ENCODE results near the gene CREB5. TPM values are rescaled to one million over a fixed set of nuclear protein-coding genes. Genes with fewer than 3 reads are reported as not detected.
"Not testable (repeated sequence)": the region's sequence is repeated elsewhere in the genome, so short reads cannot be mapped to it uniquely, and the experiment has no call there.

CREB5 gene
- polyA plus RNA-seq, 1 donor: 12.9 TPM

- not testable (repeated sequence) for DNase-seq; H3K4me1 ChIP-seq (ENCODE audit: control insufficient read depth, insufficient read depth, low read length); H3K9me3 ChIP-seq (ENCODE audit: control insufficient read depth, low read depth, low read length); H3K27me3 ChIP-seq (ENCODE audit: control insufficient read depth, insufficient read depth, low read length); H3K36me3 ChIP-seq (ENCODE audit: control insufficient read depth, insufficient read depth, low read length); H3K27ac ChIP-seq (ENCODE audit: low read length); H3K4me3 ChIP-seq (ENCODE audit: low read length)
- WGBS (ENCODE audit: insufficient coverage, low lambda C conversion rate): no CpG with 5 or more reads among the region's 5 CpGs
Observed at GRCh38 chr7:28598037-28598436, 185.7 kb downstream of the CREB5 start.

GRCh38 chr7:28598586-28598985 is 186.3 kb downstream of the CREB5 start:
- no peaks in the 10 kb centered on the region for H3K9me3 ChIP-seq (ENCODE audit: control insufficient read depth, low read depth, low read length)
- H3K36me3 ChIP-seq (ENCODE audit: control insufficient read depth, insufficient read depth, low read length): no peaks in the 10 kb centered on the region
- no peak overlapping the region for H3K4me3 ChIP-seq (ENCODE audit: low read length)
- DNase-seq: no peak
- peaks cover 5% of the 10 kb centered on the region for H3K27me3 ChIP-seq (ENCODE audit: control insufficient read depth, insufficient read depth, low read length)
- H3K4me1 ChIP-seq (ENCODE audit: control insufficient read depth, insufficient read depth, low read length): no peaks in the 10 kb centered on the region
- WGBS (ENCODE audit: insufficient coverage, low lambda C conversion rate): no CpG with 5 or more reads among the region's 3 CpGs
- H3K27ac ChIP-seq (ENCODE audit: low read length): no peak overlapping the region

GRCh38 chr7:28599411-28599810 is 187.1 kb downstream of the CREB5 start:
- Histone ChIP-seq H3K4me1 (ENCODE audit: control insufficient read depth, insufficient read depth, low read length) (no peaks in the 10 kb centered on the region), H3K36me3 (ENCODE audit: control insufficient read depth, insufficient read depth, low read length) (no peaks in the 10 kb centered on the region), H3K27me3 (ENCODE audit: control insufficient read depth, insufficient read depth, low read length) (peaks cover 5% of the 10 kb centered on the region), H3K27ac (ENCODE audit: low read length) (no peak overlapping the region), H3K4me3 (ENCODE audit: low read length) (no peak overlapping the region), H3K9me3 (ENCODE audit: control insufficient read depth, low read depth, low read length) (no peaks in the 10 kb centered on the region)
- 72% methylated on average over 2 of the region's 5 CpGs for WGBS (ENCODE audit: insufficient coverage, low lambda C conversion rate)
- DNase-seq: no peak

GRCh38 chr7:28602282-28602681 is 190.0 kb downstream of the CREB5 start:
- DNase-seq: no peak
- Histone ChIP-seq H3K4me3 (ENCODE audit: low read length) (no peak overlapping the region), H3K9me3 (ENCODE audit: control insufficient read depth, low read depth, low read length) (no peaks in the 10 kb centered on the region), H3K4me1 (ENCODE audit: control insufficient read depth, insufficient read depth, low read length) (no peaks in the 10 kb centered on the region), H3K36me3 (ENCODE audit: control insufficient read depth, insufficient read depth, low read length) (no peaks in the 10 kb centered on the region), H3K27me3 (ENCODE audit: control insufficient read depth, insufficient read depth, low read length) (peaks cover 5% of the 10 kb centered on the region), H3K27ac (ENCODE audit: low read length) (no peak overlapping the region)
- WGBS (ENCODE audit: insufficient coverage, low lambda C conversion rate): no CpG with 5 or more reads among the region's 3 CpGs

GRCh38 chr7:28605427-28606085 is 193.2 kb downstream of the CREB5 start:
- peaks cover 13% of the 10 kb centered on the region for H3K4me1 ChIP-seq (ENCODE audit: control insufficient read depth, insufficient read depth, low read length)
- H3K27me3 ChIP-seq (ENCODE audit: control insufficient read depth, insufficient read depth, low read length): no peaks in the 10 kb centered on the region
- no peak for DNase-seq
- H3K36me3 ChIP-seq (ENCODE audit: control insufficient read depth, insufficient read depth, low read length): no peaks in the 10 kb centered on the region
- no peak overlapping the region for H3K4me3 ChIP-seq (ENCODE audit: low read length)
- H3K9me3 ChIP-seq (ENCODE audit: control insufficient read depth, low read depth, low read length): no peaks in the 10 kb centered on the region
- H3K27ac ChIP-seq (ENCODE audit: low read length): no peak overlapping the region
- WGBS (ENCODE audit: insufficient coverage, low lambda C conversion rate): 88% methylated on average over 5 of the region's 7 CpGs

- no peak for DNase-seq
- Histone ChIP-seq H3K4me1 (ENCODE audit: control insufficient read depth, insufficient read depth, low read length) (peaks cover 13% of the 10 kb centered on the region), H3K4me3 (ENCODE audit: low read length) (no peak overlapping the region)
Observed at GRCh38 chr7:28606421-28606820, 194.1 kb downstream of the CREB5 start.

GRCh38 chr7:28607855-28608193 is 195.5 kb downstream of the CREB5 start:
- Histone ChIP-seq H3K4me3 (ENCODE audit: low read length) (no peak overlapping the region), H3K36me3 (ENCODE audit: control insufficient read depth, insufficient read depth, low read length) (no peaks in the 10 kb centered on the region), H3K9me3 (ENCODE audit: control insufficient read depth, low read depth, low read length) (no peaks in the 10 kb centered on the region), H3K4me1 (ENCODE audit: control insufficient read depth, insufficient read depth, low read length) (peaks cover 13% of the 10 kb centered on the region), H3K27ac (ENCODE audit: low read length) (peak overlapping the region; percentile 52), H3K27me3 (ENCODE audit: control insufficient read depth, insufficient read depth, low read length) (no peaks in the 10 kb centered on the region)
- 0% methylated on average over 1 of the region's 4 CpGs for WGBS (ENCODE audit: insufficient coverage, low lambda C conversion rate)
- peak in 1 of 2 donors; percentile 73 for DNase-seq

More at GRCh38 chr7:28606421-28606820, 194.1 kb downstream of the CREB5 start:
- Histone ChIP-seq H3K36me3 (ENCODE audit: control insufficient read depth, insufficient read depth, low read length) (no peaks in the 10 kb centered on the region), H3K9me3 (ENCODE audit: control insufficient read depth, low read depth, low read length) (no peaks in the 10 kb centered on the region), H3K27ac (ENCODE audit: low read length) (no peak overlapping the region), H3K27me3 (ENCODE audit: control insufficient read depth, insufficient read depth, low read length) (no peaks in the 10 kb centered on the region)

- Histone ChIP-seq H3K4me3 (ENCODE audit: low read length) (no peak overlapping the region), H3K36me3 (ENCODE audit: control insufficient read depth, insufficient read depth, low read length) (no peaks in the 10 kb centered on the region), H3K27ac (ENCODE audit: low read length) (peak overlapping the region; percentile 52), H3K27me3 (ENCODE audit: control insufficient read depth, insufficient read depth, low read length) (no peaks in the 10 kb centered on the region), H3K9me3 (ENCODE audit: control insufficient read depth, low read depth, low read length) (no peaks in the 10 kb centered on the region), H3K4me1 (ENCODE audit: control insufficient read depth, insufficient read depth, low read length) (peaks cover 13% of the 10 kb centered on the region)
- no peak for DNase-seq
- WGBS (ENCODE audit: insufficient coverage, low lambda C conversion rate): no CpG with 5 or more reads among the region's 1 CpG
Observed at GRCh38 chr7:28608237-28608656, 195.9 kb downstream of the CREB5 start.

GRCh38 chr7:28608731-28609130 is 196.4 kb downstream of the CREB5 start:
- no peaks in the 10 kb centered on the region for H3K36me3 ChIP-seq (ENCODE audit: control insufficient read depth, insufficient read depth, low read length)
- H3K27me3 ChIP-seq (ENCODE audit: control insufficient read depth, insufficient read depth, low read length): no peaks in the 10 kb centered on the region
- WGBS (ENCODE audit: insufficient coverage, low lambda C conversion rate): 55% methylated on average over 2 of the region's 3 CpGs
- no peaks in the 10 kb centered on the region for H3K9me3 ChIP-seq (ENCODE audit: control insufficient read depth, low read depth, low read length)
- H3K4me1 ChIP-seq (ENCODE audit: control insufficient read depth, insufficient read depth, low read length): peaks cover 13% of the 10 kb centered on the region
- H3K4me3 ChIP-seq (ENCODE audit: low read length): no peak overlapping the region
- H3K27ac ChIP-seq (ENCODE audit: low read length): peak overlapping the region; percentile 52
- DNase-seq: peak; percentile 56 to 83

- Histone ChIP-seq H3K27ac (ENCODE audit: low read length) (no peak overlapping the region), H3K4me1 (ENCODE audit: control insufficient read depth, insufficient read depth, low read length) (peaks cover 13% of the 10 kb centered on the region), H3K36me3 (ENCODE audit: control insufficient read depth, insufficient read depth, low read length) (no peaks in the 10 kb centered on the region), H3K27me3 (ENCODE audit: control insufficient read depth, insufficient read depth, low read length) (no peaks in the 10 kb centered on the region), H3K4me3 (ENCODE audit: low read length) (no peak overlapping the region), H3K9me3 (ENCODE audit: control insufficient read depth, low read depth, low read length) (no peaks in the 10 kb centered on the region)
- no peak for DNase-seq
- WGBS (ENCODE audit: insufficient coverage, low lambda C conversion rate): no CpG with 5 or more reads among the region's 3 CpGs
Observed at GRCh38 chr7:28609608-28610007, 197.3 kb downstream of the CREB5 start.

- peak overlapping the region; percentile 15 for H3K27ac ChIP-seq (ENCODE audit: low read length)
- 73% methylated on average over 3 of the region's 4 CpGs for WGBS (ENCODE audit: insufficient coverage, low lambda C conversion rate)
- H3K9me3 ChIP-seq (ENCODE audit: control insufficient read depth, low read depth, low read length): not testable (repeated sequence)
Observed at GRCh38 chr7:28611399-28611897, 199.1 kb downstream of the CREB5 start.

More at GRCh38 chr7:28611399-28611897, 199.1 kb downstream of the CREB5 start:
- H3K4me1 ChIP-seq (ENCODE audit: control insufficient read depth, insufficient read depth, low read length): peaks cover 13% of the 10 kb centered on the region
- not testable (repeated sequence) for H3K36me3 ChIP-seq (ENCODE audit: control insufficient read depth, insufficient read depth, low read length); DNase-seq; H3K27me3 ChIP-seq (ENCODE audit: control insufficient read depth, insufficient read depth, low read length); H3K4me3 ChIP-seq (ENCODE audit: low read length)

All from large intestine (tissue), 3 donors.